B cell (primary cell): Measurements from ENCODE around the gene CLCNKB.

ENCODE experiments used
- EZH2 ChIP-seq: IDR thresholded peaks from 2 replicates; pipeline ENCODE4 v1.6.1; 2012; ENCODE audit warnings: borderline replicate concordance, low read depth, mild to moderate bottlenecking, moderate library complexity, low read length; ENCODE audit not compliant: insufficient read depth, poor library complexity, severe bottlenecking
- TF ChIP-seq, protein P1 (sequence below): fragments of 200-600 bp; IDR thresholded peaks from one replicate; pipeline ENCODE4 v1.8.0; 2022; ENCODE audit warnings: antibody characterized with exemption, mild to moderate bottlenecking

DNA sequence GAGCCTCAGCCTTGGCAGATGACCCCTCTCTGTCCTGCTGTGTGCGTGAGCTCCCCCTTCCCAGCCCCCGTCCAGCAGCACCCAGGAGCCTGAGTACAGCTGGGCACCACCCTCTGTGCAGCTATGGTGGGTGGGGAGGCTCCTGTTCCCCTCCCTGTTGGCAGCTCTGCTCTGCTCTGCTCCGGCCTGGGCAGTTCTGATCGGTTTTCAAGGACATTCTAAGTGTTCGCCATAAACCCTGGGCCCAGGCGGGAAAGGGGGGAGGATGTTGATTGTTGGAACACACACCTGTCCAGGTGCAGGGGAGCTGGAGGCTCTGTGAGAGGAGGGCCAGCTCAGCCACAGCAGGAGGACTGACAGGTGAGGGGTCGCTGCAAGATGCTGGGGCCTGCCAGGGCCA lies at the start of gene CLCNKB:
- TF ChIP-seq, protein P1, sequence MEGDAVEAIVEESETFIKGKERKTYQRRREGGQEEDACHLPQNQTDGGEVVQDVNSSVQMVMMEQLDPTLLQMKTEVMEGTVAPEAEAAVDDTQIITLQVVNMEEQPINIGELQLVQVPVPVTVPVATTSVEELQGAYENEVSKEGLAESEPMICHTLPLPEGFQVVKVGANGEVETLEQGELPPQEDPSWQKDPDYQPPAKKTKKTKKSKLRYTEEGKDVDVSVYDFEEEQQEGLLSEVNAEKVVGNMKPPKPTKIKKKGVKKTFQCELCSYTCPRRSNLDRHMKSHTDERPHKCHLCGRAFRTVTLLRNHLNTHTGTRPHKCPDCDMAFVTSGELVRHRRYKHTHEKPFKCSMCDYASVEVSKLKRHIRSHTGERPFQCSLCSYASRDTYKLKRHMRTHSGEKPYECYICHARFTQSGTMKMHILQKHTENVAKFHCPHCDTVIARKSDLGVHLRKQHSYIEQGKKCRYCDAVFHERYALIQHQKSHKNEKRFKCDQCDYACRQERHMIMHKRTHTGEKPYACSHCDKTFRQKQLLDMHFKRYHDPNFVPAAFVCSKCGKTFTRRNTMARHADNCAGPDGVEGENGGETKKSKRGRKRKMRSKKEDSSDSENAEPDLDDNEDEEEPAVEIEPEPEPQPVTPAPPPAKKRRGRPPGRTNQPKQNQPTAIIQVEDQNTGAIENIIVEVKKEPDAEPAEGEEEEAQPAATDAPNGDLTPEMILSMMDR: no peak
- TF ChIP-seq EZH2: no peak
